ENCODE results near the gene TANC1. TPM values are rescaled to one million over a fixed set of nuclear protein-coding genes. Genes with fewer than 3 reads are reported as not detected.
A peak's percentile ranks its signal among the peaks of the same experiment; 100 is the strongest.

Gene TANC1
- total RNA-seq, 1 experiment from 2014 or later, result 7.8 TPM

- in situ Hi-C loops (cut with HindIII; ENCODE audit: low pct_unique_long_range_greater_than_20kb, low sequenced_read_pairs), result no loop called here
These were observed 259.0 kb downstream of the TANC1 start for GRCh38 chr2:159227467-159227866.

GRCh38 chr2:159228081-159228581 lies 259.7 kb downstream of the TANC1 start:
- in situ Hi-C loops (cut with HindIII; ENCODE audit: low pct_unique_long_range_greater_than_20kb, low sequenced_read_pairs), result no loop called here
- no peak for DNase-seq (ENCODE audit: low read depth)

More at GRCh38 chr2:159227467-159227866, 259.0 kb downstream of the TANC1 start:
- DNase-seq (ENCODE audit: low read depth), result no peak

- in situ Hi-C loops (cut with HindIII; ENCODE audit: low pct_unique_long_range_greater_than_20kb, low sequenced_read_pairs), result no loop called here
- no peak for DNase-seq (ENCODE audit: low read depth)
These were observed 261.2 kb downstream of the TANC1 start for GRCh38 chr2:159229476-159230144.

- in situ Hi-C loops (cut with HindIII; ENCODE audit: low pct_unique_long_range_greater_than_20kb, low sequenced_read_pairs), result no loop called here
- DNase-seq (ENCODE audit: low read depth), result no peak
These were observed 261.9 kb downstream of the TANC1 start for GRCh38 chr2:159230145-159230877.

GRCh38 chr2:159232456-159233170 lies 264.2 kb downstream of the TANC1 start:
- in situ Hi-C loops (cut with HindIII; ENCODE audit: low pct_unique_long_range_greater_than_20kb, low sequenced_read_pairs), result no loop called here
- DNase-seq (ENCODE audit: low read depth), result no peak

GRCh38 chr2:159234868-159235267 lies 266.4 kb downstream of the TANC1 start:
- no peak for DNase-seq (ENCODE audit: low read depth)
- in situ Hi-C loops (cut with HindIII; ENCODE audit: low pct_unique_long_range_greater_than_20kb, low sequenced_read_pairs), result no loop called here

GRCh38 chr2:159243529-159243928 lies 275.1 kb downstream of the TANC1 start:
- in situ Hi-C loops (cut with HindIII; ENCODE audit: low pct_unique_long_range_greater_than_20kb, low sequenced_read_pairs), result no loop called here
- no peak for DNase-seq (ENCODE audit: low read depth)

- in situ Hi-C loops (cut with HindIII; ENCODE audit: low pct_unique_long_range_greater_than_20kb, low sequenced_read_pairs), result no loop called here
- DNase-seq (ENCODE audit: low read depth), result no peak
These were observed 278.0 kb downstream of the TANC1 start for GRCh38 chr2:159246325-159246988.

GRCh38 chr2:159249990-159250715 lies 281.7 kb downstream of the TANC1 start:
- in situ Hi-C loops (cut with HindIII; ENCODE audit: low pct_unique_long_range_greater_than_20kb, low sequenced_read_pairs), result no loop called here
- DNase-seq (ENCODE audit: low read depth), result peak; percentile 91

- in situ Hi-C loops (cut with HindIII; ENCODE audit: low pct_unique_long_range_greater_than_20kb, low sequenced_read_pairs), result no loop called here
- DNase-seq (ENCODE audit: low read depth), result no peak
These were observed 283.1 kb downstream of the TANC1 start for GRCh38 chr2:159251296-159252173.

- no peak for DNase-seq (ENCODE audit: low read depth)
- in situ Hi-C loops (cut with HindIII; ENCODE audit: low pct_unique_long_range_greater_than_20kb, low sequenced_read_pairs), result no loop called here
These were observed 284.5 kb downstream of the TANC1 start for GRCh38 chr2:159252905-159253304.

GRCh38 chr2:159256159-159256558 lies 287.7 kb downstream of the TANC1 start:
- in situ Hi-C loops (cut with HindIII; ENCODE audit: low pct_unique_long_range_greater_than_20kb, low sequenced_read_pairs), result no loop called here
- DNase-seq (ENCODE audit: low read depth), result no peak

GRCh38 chr2:159262226-159262625 lies 293.8 kb downstream of the TANC1 start:
- DNase-seq (ENCODE audit: low read depth), result no peak
- in situ Hi-C loops (cut with HindIII; ENCODE audit: low pct_unique_long_range_greater_than_20kb, low sequenced_read_pairs), result no loop called here

- no peak for DNase-seq (ENCODE audit: low read depth)
- in situ Hi-C loops (cut with HindIII; ENCODE audit: low pct_unique_long_range_greater_than_20kb, low sequenced_read_pairs), result no loop called here
These were observed 294.5 kb downstream of the TANC1 start for GRCh38 chr2:159262904-159263303.

GRCh38 chr2:159265171-159265576 lies 296.7 kb downstream of the TANC1 start:
- in situ Hi-C loops (cut with HindIII; ENCODE audit: low pct_unique_long_range_greater_than_20kb, low sequenced_read_pairs), result no loop called here
- DNase-seq (ENCODE audit: low read depth), result peak; percentile 74

GRCh38 chr2:159266554-159266953 lies 298.1 kb downstream of the TANC1 start:
- in situ Hi-C loops (cut with HindIII; ENCODE audit: low pct_unique_long_range_greater_than_20kb, low sequenced_read_pairs), result no loop called here
- DNase-seq (ENCODE audit: low read depth), result no peak

- DNase-seq (ENCODE audit: low read depth), result no peak
- in situ Hi-C loops (cut with HindIII; ENCODE audit: low pct_unique_long_range_greater_than_20kb, low sequenced_read_pairs), result no loop called here
These were observed 299.5 kb downstream of the TANC1 start for GRCh38 chr2:159267921-159268320.

Measured in Caki2 (cell line).